GM10248 (cell line): Measurements from ENCODE around the gene CA12.

Source experiments
- CTCF ChIA-PET: fragments of 300-600 bp; sonication (Branson Sonifier 250); formaldehyde crosslinking; extraction: SDS; loops from one replicate; lab custom pipeline; 2021; ENCODE audit warnings: antibody characterized with exemption; lab: Yijun Ruan, JAX
- POLR2A ChIA-PET: fragments of 350-650 bp; sonication (Branson Sonifier 250); formaldehyde crosslinking; extraction: SDS; loops from one replicate; lab custom pipeline; 2020; ENCODE audit warnings: antibody characterized with exemption; lab: Yijun Ruan, JAX
- DNase-seq: peaks from one replicate; pipeline ENCODE4 v3.0.0; 2012; ENCODE audit errors: extremely low spot score
- TF ChIP-seq, protein P1 (sequence below): IDR thresholded peaks from 2 replicates; pipeline ENCODE4 v1.5.1; 2012; ENCODE audit warnings: mild to moderate bottlenecking, low read depth; ENCODE audit errors: extremely low read depth, missing control alignments, control extremely low read depth

CA12 gene

DNA sequence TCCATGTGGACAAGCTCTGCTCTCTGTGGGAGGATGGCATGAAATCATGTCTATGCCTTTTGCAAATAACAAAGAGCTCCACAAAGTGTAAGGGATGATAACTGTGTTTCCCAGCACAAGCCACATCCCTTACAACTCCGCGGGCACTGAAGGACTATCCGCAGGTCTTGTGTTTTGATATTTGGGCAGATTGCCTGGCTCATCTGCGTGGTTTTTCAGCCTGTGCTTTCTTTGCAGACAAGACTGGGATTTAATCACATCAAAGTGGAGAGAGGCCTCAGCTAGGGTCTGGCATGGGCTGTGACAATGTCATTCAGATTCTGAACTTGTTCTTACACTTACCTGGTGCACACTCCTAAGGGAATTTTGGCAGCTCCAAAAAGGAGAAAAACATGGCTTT lies 30.2 kb upstream of the CA12 start:
- TF ChIP-seq, protein P1, sequence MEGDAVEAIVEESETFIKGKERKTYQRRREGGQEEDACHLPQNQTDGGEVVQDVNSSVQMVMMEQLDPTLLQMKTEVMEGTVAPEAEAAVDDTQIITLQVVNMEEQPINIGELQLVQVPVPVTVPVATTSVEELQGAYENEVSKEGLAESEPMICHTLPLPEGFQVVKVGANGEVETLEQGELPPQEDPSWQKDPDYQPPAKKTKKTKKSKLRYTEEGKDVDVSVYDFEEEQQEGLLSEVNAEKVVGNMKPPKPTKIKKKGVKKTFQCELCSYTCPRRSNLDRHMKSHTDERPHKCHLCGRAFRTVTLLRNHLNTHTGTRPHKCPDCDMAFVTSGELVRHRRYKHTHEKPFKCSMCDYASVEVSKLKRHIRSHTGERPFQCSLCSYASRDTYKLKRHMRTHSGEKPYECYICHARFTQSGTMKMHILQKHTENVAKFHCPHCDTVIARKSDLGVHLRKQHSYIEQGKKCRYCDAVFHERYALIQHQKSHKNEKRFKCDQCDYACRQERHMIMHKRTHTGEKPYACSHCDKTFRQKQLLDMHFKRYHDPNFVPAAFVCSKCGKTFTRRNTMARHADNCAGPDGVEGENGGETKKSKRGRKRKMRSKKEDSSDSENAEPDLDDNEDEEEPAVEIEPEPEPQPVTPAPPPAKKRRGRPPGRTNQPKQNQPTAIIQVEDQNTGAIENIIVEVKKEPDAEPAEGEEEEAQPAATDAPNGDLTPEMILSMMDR = no peak
- CTCF ChIA-PET = interaction anchor here (1.2 to 1.9 kb wide), 4 partner anchors 9 to 364 kb away, joined by 3 to 9 read pairs (median 5); no protein-coding TSS in a partner anchor
- POLR2A ChIA-PET = no interaction called here
- DNase-seq = no peak

DNA sequence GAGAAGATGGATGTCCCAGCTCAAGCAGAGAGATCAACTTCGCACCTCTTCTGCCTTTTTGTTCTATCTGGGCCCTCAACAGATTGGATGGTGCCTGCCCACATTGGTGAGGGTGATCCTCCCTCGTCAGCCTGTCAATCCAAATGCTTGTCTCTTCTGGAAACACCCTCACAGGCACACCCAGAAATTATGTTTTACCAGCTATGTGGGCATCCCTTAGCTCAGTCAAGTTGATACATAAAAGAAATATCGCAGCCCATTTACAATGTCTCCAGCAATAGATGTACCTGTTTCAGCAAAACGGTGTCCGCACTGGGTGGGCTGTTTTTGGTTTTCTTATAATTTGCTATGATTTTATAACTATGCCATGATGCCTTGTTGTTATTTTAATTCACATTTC lies 27.5 kb upstream of the CA12 start:
- no peak for DNase-seq
- TF ChIP-seq, protein P1 = no peak
- ChIA-PET CTCF (no interaction called here), POLR2A (no interaction called here)

DNA sequence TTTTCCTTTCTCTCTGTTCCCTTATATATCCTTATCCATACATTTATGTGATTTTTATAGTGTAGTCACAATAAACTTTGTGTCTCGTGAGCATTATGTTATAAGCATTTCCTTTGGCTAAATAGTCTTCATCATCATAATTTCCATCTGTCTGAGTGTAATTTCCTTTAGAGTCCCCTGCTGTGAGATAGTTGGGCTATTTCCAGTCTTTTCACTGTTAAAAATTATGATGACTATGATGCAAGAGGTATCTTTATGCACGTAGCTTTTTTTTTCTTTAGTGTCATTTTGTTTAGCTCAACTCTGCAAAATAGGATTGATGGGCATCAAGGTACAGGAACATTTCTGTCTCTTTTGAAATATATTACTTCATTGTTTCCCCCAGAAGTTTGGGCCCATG lies 26.9 kb upstream of the CA12 start:
- TF ChIP-seq, protein P1 = no peak
- ChIA-PET POLR2A (no interaction called here), CTCF (no interaction called here)
- DNase-seq = no peak

DNA sequence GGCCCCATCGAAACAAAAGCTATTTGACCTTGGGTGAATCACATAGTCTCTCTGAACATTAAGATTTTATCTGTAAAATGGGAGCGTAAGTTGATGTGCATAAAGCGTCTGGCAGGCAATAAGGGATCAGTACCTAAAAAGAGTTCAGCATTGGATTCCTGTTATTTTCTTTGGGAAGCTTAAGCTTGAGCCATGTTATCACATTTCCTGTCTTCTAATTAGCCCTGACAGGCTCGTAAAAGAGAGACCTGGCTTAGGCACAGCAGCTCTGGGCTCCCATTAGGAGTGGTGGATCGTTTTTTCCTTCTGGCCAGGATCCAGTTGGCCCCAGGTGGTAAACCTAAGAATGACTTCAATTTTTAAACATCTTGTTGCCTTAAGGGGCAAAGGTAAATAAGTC lies 26.0 kb upstream of the CA12 start:
- no peak for DNase-seq
- ChIA-PET POLR2A (no interaction called here), CTCF (no interaction called here)
- TF ChIP-seq, protein P1 = no peak

DNA sequence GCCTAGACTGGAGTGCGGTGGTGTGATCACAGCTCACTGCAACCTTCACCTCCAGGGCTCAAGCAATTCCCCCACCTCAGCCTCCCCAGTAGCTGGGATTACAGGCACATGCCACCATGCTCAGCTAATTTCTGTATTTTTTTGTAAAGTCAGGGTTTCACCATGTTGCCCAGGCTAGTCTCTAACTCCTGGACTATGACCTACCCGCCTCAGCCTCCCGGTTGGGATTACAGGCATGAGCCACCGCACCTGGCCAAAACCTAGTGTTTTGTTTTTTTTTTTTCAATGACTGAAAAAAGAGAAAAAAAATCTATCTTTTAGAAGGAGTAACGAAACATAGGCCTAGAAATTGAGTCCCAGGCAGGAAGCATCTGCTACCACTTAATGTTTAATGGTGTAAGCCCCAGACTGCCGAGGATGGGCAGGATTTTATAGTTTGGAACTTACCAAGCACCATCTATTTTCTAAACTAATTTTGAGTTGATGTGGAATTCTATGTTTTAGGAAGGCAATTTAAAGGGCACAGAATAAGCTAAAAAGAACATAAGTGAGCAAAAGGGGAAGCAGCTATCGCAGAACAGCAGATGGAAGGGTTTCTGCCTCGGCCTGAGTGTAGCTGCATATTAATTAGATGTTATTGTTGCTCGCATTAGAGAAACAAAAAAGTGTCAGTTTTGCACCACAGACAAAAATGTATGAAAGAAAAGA lies 24.2 kb upstream of the CA12 start:
- CTCF ChIA-PET = interaction anchor here (1.0 to 2.2 kb wide), 3 partner anchors 9 to 358 kb away, joined by 3 to 13 read pairs (median 4); no protein-coding TSS in a partner anchor

DNA sequence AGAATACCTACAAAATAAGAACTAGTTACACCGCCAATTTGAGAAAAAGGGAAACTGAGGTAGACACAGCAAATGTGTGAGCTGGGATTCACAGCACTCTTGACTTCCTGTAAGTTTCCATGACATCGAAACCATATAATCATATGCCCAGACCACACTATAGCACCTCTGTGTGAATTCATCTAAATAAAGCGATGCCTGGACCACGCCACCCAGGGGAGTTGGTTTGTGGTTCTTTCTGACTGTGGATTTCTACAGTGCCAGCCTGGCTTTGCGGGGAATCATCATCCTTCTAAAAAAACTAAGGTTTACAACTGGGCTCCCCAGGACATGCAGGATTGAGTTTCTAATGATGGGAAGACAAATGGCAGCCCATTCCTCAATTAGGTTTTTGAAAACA lies 23.5 kb upstream of the CA12 start:
- POLR2A ChIA-PET = no interaction called here
- CTCF ChIA-PET = interaction anchor here (1.5 to 2.2 kb wide), 2 partner anchors 9 to 358 kb away, joined by 4 to 13 read pairs; no protein-coding TSS in a partner anchor
- TF ChIP-seq, protein P1 = no peak
- no peak for DNase-seq

More for the DNA sequence above, 24.2 kb upstream of the CA12 start:
- DNase-seq = no peak
- POLR2A ChIA-PET = no interaction called here
- TF ChIP-seq, protein P1 = no peak
